Stomach (tissue), 9 donors: ENCODE data around the gene CCKAR. TPM values are rescaled to one million over a fixed set of nuclear protein-coding genes. Genes with fewer than 3 reads are reported as not detected.

Experiments used
- DNase-seq, 2 donors: peaks; one replicate each; pipeline versions ENCODE4 v3.0.0 to v3.0.0-alpha.2; 2013 to 2019
- H3K27ac ChIP-seq, 5 donors: fragments of 200-600 bp in 4 of 5; sonication (generic) in 4 of 5; one replicate each; pipeline ENCODE4 v1.5.1; 2013 to 2019; ENCODE audit warnings: mild to moderate bottlenecking in 1 of 5, moderate library complexity in 1 of 5
- H3K27me3 ChIP-seq, 3 donors: fragments of 200-600 bp; sonication (generic); one replicate each; pipeline ENCODE4 v1.5.1; 2017 to 2019; ENCODE audit warnings: mixed run types in 1 of 3
- H3K36me3 ChIP-seq, 4 donors: fragments of 200-600 bp; sonication (generic); 1 replicate in 3 of 4; 2 replicates in 1 of 4; pipeline ENCODE4 v1.5.1; 2016 to 2019
- H3K4me1 ChIP-seq, 4 donors: fragments of 200-600 bp; sonication (generic); one replicate each; pipeline ENCODE4 v1.5.1; 2016 to 2019
- H3K4me3 ChIP-seq, 4 donors: fragments of 200-600 bp; sonication (generic) in 3 of 4; one replicate each; pipeline ENCODE4 v1.5.1; 2016 to 2019; ENCODE audit warnings: mild to moderate bottlenecking in 1 of 4
- H3K9me3 ChIP-seq, 4 donors: fragments of 200-600 bp; sonication (generic); one replicate each; pipeline ENCODE4 v1.5.1; 2016 to 2019
- EP300 ChIP-seq: sonication (generic); formaldehyde crosslinking; IDR thresholded peaks from one replicate; pipeline ENCODE4 v1.6.1; 2017; ENCODE audit warnings: antibody characterized with exemption
- POLR2A ChIP-seq, 4 donors: fragments of 450-650 bp; IDR thresholded peaks; one replicate each; pipeline ENCODE4 v1.6.1; 2016; ENCODE audit warnings: antibody characterized with exemption in 4 of 4, control low read depth in 2 of 4, mild to moderate bottlenecking in 1 of 4, moderate library complexity in 1 of 4
- POLR2AphosphoS5 ChIP-seq, 3 donors: sonication (generic); formaldehyde crosslinking; IDR thresholded peaks; one replicate each; pipeline ENCODE4 v1.6.1; 2016; ENCODE audit warnings: antibody characterized with exemption in 3 of 3
- WGBS, 5 donors: extraction: QIAGEN DNeasy Blood & Tissue Kit in 3 of 5; methylation state at CpG; one replicate each; pipeline versions ENCODE4 v1.1.5 to v1.1.7; 2013 to 2018; 5-methylcytosine and 5-hydroxymethylcytosine counted together
- intact Hi-C: fragments of 100-400 bp; cut with DNase I; formaldehyde crosslinking; loops from one replicate; pipeline ENCODE4 v1.15.1; 2023; ENCODE audit warnings: low total_unique reads
- polyA plus RNA-seq, 3 donors: library from polyadenylated mRNA; stranded (reverse); fragments of 200-250 nt; gene quantifications; one replicate each; pipeline ENCODE4 v1.2.3, GENCODE V29; 2013
- total RNA-seq, 5 donors: library from RNA; depleted of rRNA; stranded (reverse); fragments of >200 nt; gene quantifications; one replicate each; pipeline versions ENCODE4 v1.1.0 to v1.2.3, GENCODE V29; 2014 to 2016
- TF ChIP-seq, protein P1 (sequence below), 7 experiments: fragments of 450-650 bp in 4 of 7; fragments of 200-600 bp in 3 of 7; sonication (generic) in 3 of 7; IDR thresholded peaks; one replicate each; pipeline ENCODE4 v1.5.1; 2016 to 2019; ENCODE audit warnings: antibody characterized with exemption in 7 of 7, control low read depth in 2 of 7, mild to moderate bottlenecking in 1 of 7
- donor health status: healthy with polysubstance abuse.
- donor health status: Bipolar disorder and iron deficiency.
- donor health status: healthy.

The CCKAR gene
- total and polyA plus RNA-seq, 8 donors: 1.4 to 21.1 (median 7.6) TPM; not detected in 1

DNA sequence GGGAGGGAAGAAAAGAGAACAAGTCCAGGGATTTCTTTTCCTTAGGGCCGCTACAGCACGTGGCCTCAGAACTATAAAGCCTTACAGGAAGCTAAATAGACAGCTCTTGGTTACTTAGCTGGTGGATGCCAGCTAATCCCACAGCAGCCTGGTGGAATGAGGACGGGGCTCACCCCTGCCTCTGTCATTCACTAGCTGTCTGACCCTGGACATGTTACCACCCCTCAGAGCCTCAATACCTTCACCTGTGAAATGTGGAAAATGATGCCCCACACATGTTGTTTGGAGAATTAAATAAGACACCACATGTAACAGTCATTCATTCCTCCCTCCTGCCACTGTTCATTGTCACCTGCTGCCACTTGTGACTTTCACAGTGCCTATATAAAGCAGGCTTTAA, 15.7 kb downstream of the CCKAR start:
- Histone ChIP-seq H3K4me1 (no peaks in the 10 kb centered on the region), H3K4me3 (no peak overlapping the region), H3K36me3 (no peaks in the 10 kb centered on the region), H3K27ac (no peak overlapping the region), H3K27me3 (no peaks in the 10 kb centered on the region), H3K9me3 (no peaks in the 10 kb centered on the region)
- 58 to 84% (median 73%) methylated on average over 3 of the region's 3 CpGs for WGBS, 5 donors
- TF ChIP-seq EP300 (no peak), POLR2A (IDR thresholded peaks at IDR 0.05) (no peak), POLR2AphosphoS5 (IDR thresholded peaks at IDR 0.05) (no peak)
- TF ChIP-seq, protein P1, sequence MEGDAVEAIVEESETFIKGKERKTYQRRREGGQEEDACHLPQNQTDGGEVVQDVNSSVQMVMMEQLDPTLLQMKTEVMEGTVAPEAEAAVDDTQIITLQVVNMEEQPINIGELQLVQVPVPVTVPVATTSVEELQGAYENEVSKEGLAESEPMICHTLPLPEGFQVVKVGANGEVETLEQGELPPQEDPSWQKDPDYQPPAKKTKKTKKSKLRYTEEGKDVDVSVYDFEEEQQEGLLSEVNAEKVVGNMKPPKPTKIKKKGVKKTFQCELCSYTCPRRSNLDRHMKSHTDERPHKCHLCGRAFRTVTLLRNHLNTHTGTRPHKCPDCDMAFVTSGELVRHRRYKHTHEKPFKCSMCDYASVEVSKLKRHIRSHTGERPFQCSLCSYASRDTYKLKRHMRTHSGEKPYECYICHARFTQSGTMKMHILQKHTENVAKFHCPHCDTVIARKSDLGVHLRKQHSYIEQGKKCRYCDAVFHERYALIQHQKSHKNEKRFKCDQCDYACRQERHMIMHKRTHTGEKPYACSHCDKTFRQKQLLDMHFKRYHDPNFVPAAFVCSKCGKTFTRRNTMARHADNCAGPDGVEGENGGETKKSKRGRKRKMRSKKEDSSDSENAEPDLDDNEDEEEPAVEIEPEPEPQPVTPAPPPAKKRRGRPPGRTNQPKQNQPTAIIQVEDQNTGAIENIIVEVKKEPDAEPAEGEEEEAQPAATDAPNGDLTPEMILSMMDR (IDR thresholded peaks at IDR 0.05): no peak
- DNase-seq: no peak
- intact Hi-C loops: loop anchor here (10.0 kb wide), 1 partner anchor 540 kb away; no protein-coding TSS in a partner anchor

DNA sequence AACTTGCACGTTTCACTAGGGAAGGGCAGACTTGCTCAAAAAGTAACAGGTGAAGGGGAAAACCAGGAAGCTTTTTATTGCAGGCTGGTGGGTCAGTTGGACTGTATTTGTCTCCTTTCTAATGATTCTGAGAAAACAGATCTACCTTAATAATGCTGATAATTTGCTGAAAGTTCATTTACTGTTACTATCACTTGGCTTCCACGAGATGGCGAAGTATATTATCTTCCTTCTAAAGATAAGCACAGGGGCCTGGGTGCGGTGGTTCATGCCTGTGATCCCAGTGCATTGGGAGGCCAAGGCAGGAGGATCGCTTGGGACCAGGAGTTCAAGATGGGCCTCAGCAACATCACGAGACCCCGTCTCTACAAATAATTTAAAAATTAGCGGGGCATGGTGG, 16.4 kb downstream of the CCKAR start:
- DNase-seq: no peak
- no peaks in the 10 kb centered on the region for H3K4me1 ChIP-seq
- no peaks in the 10 kb centered on the region for H3K27me3 ChIP-seq
- TF ChIP-seq POLR2AphosphoS5 (IDR thresholded peaks at IDR 0.05): no peak
- TF ChIP-seq POLR2A (IDR thresholded peaks at IDR 0.05): no peak
- TF ChIP-seq, protein P1 (IDR thresholded peaks at IDR 0.05): no peak
- no peak for TF ChIP-seq EP300
- H3K9me3 ChIP-seq: no peaks in the 10 kb centered on the region
- no peaks in the 10 kb centered on the region for H3K36me3 ChIP-seq
- intact Hi-C loops: loop anchor here (10.0 kb wide), 1 partner anchor 541 kb away; no protein-coding TSS in a partner anchor
- H3K27ac ChIP-seq: no peak overlapping the region
- 61 to 84% (median 73%) methylated on average over 8 of the region's 8 CpGs for WGBS, 5 donors
- no peak overlapping the region for H3K4me3 ChIP-seq

DNA sequence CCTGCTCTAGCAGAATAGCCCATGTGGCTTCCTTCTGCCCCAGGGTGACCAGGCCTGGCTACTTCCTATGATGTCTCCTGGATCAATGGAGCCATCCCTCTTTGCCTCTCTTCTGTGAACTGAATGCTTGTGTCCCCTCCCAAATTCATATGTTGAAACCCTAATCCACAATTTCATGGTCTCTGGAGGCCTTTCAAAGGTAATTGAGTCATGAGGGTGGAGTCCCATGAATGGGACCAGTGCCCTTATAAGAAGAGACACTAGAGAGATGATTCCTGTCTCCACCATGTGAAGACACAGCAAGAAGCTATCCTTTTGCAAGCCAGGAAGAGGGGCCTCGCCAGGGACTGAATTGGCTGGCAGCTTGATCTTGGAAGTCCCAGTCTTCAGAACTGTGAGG, 18.4 kb downstream of the CCKAR start:
- TF ChIP-seq, protein P1 (IDR thresholded peaks at IDR 0.05): no peak
- TF ChIP-seq EP300 (no peak), POLR2A (IDR thresholded peaks at IDR 0.05) (no peak), POLR2AphosphoS5 (IDR thresholded peaks at IDR 0.05) (no peak)
- no peaks in the 10 kb centered on the region for H3K36me3 ChIP-seq
- intact Hi-C loops: loop anchor here (10.0 kb wide), 1 partner anchor 543 kb away; no protein-coding TSS in a partner anchor
- H3K4me3 ChIP-seq: no peak overlapping the region
- no peaks in the 10 kb centered on the region for H3K4me1 ChIP-seq
- DNase-seq: no peak
- no peak overlapping the region for H3K27ac ChIP-seq
- WGBS, 5 donors: 78 to 100% (median 89%) methylated on average over 1 of the region's 1 CpG
- no peaks in the 10 kb centered on the region for H3K9me3 ChIP-seq
- H3K27me3 ChIP-seq: no peaks in the 10 kb centered on the region

DNA sequence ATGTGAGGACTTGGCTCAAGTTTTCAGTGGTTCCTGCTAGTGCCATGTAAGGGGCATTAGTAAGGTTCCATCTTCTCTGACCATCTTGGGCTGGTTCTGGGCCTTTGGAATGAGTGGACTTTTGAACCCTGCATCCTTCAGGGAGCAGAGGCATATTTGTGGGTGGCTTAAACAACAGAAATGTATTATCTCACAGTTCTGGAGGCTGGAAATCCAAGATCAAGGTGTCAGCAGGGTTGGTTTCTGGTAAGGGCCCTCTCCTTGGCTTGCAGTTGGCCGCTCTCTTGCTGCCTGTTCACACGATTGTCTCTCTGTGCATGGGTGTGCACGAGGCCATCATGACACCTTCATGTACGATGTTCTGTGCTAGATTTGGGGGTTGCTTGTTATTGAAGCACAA, 21.3 kb downstream of the CCKAR start:
- no peak overlapping the region for H3K4me3 ChIP-seq

More for the DNA sequence above, 21.3 kb downstream of the CCKAR start:
- no peaks in the 10 kb centered on the region for H3K9me3 ChIP-seq
- intact Hi-C loops: loop anchor here (10.0 kb wide), 1 partner anchor 246 kb away; no protein-coding TSS in a partner anchor
- TF ChIP-seq, protein P1 (IDR thresholded peaks at IDR 0.05): no peak
- no peak for DNase-seq
- no peaks in the 10 kb centered on the region for H3K36me3 ChIP-seq
- 69 to 74% (median 69%) methylated on average over 4 of the region's 4 CpGs for WGBS, 5 donors
- H3K27ac ChIP-seq: no peak overlapping the region
- no peaks in the 10 kb centered on the region for H3K4me1 ChIP-seq
- no peaks in the 10 kb centered on the region for H3K27me3 ChIP-seq
